GM19324 (cell line): ENCODE measurements around the gene SMARCA4.
"Not testable (repeated sequence)": the region's sequence is repeated elsewhere in the genome, so short reads cannot be mapped to it uniquely, and the experiment has no call there.

Experiments used
- ATAC-seq: cut with Tn5 transposase; IDR thresholded peaks from one replicate; pipeline ENCODE4 v1.9.1; 2021; ENCODE audit warnings: mild to moderate bottlenecking, moderate library complexity; ENCODE audit not compliant: unreplicated experiment, low FRiP score

SMARCA4 gene

DNA sequence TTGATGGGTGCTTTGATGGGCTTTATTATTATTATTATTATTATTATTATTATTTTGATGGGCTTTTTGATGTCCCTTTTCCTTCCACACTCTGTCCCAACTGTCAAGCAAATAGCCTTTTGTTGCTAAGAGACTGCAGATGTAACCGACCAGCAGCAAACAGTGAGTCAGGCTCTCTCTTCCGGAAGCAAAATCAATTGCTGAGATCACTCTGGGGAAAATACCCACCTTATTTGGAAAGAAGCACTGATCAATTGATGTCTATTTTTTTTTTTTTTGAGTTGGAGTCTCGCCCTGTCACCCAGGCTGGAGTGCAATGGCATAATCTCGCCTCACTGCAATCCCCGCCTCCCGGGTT lies 131.3 kb downstream of the SMARCA4 start:
- ATAC-seq, result no peak

- no peak for ATAC-seq
Measured at GRCh38 chr19:11093689-11094238, 132.9 kb downstream of the SMARCA4 start.

DNA sequence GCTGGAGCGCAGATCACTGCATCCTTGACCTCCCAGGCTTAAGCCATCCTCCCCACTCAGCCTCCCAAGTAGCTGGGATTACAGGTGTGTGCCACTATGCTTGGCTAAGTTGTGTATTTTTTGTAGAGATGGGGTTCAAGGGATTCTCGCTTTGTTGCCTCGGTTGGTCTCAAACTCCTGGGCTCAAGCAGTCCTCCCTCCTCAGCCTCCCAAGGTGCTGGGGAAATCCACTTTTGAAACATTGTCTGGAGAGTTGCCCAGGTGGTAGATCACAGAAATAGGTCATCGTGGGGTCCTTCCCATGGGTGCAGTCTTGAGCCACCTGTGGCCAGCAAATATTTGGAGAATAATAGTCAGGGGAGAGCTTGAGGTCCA lies 133.7 kb downstream of the SMARCA4 start:
- no peak for ATAC-seq

DNA sequence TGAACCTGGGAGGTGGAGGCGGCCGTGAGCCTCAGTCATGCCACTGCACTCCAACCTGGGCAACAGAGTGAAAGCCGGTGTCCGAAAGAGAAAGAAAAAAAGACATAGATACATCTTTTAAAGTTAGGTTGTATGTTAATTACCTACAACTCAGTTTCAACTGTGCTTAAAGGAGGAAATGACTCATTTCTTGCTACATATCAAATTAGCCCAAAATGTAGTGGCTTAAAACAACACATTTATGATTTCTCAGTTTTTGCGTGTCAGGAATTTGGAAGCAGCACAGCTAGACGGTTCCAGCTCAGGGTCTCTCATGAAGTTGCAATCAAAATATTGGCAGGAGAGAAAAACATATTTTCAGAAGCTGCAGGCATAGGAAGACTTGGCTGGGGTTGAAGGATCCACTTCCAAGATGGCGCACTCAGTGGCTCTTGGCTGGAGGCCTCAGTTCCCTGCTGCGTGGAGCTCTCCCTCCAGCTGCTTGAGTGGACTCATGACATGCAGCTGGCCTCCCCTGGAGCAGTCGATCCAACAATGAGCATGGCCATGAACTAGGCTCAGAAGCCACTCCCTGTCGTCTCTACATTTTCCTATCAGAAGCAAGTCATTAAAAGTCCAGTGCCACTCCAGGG lies 135.5 kb downstream of the SMARCA4 start:
- peak; percentile 50 for ATAC-seq

GRCh38 chr19:11097367-11097766 lies 136.5 kb downstream of the SMARCA4 start:
- not testable (repeated sequence) for ATAC-seq

GRCh38 chr19:11098327-11098726 lies 137.5 kb downstream of the SMARCA4 start:
- ATAC-seq, result no peak

- ATAC-seq, result no peak
Measured at GRCh38 chr19:11098861-11099260, 138.0 kb downstream of the SMARCA4 start.

DNA sequence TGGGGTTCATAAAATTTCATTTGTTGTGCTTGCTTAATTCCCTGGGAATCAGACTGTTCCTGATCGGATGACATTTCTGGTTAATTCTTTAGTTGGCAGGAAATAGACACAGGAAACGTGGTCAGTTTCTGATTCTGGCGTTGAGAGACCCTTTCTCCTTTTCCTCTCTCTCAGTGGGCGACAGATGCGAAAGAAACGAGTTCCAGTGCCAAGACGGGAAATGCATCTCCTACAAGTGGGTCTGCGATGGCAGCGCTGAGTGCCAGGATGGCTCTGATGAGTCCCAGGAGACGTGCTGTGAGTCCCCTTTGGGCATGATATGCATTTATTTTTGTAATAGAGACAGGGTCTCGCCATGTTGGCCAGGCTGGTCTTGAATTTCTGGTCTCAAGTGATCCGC lies 139.2 kb downstream of the SMARCA4 start:
- ATAC-seq, result no peak

- no peak for ATAC-seq
Measured at GRCh38 chr19:11101057-11101456, 140.2 kb downstream of the SMARCA4 start.

GRCh38 chr19:11102944-11103343 lies 142.1 kb downstream of the SMARCA4 start:
- no peak for ATAC-seq

GRCh38 chr19:11103667-11104066 lies 142.8 kb downstream of the SMARCA4 start:
- ATAC-seq, result not testable (repeated sequence)

GRCh38 chr19:11105014-11105636 lies 144.3 kb downstream of the SMARCA4 start:
- ATAC-seq, result no peak

GRCh38 chr19:11106477-11106876 lies 145.6 kb downstream of the SMARCA4 start:
- no peak for ATAC-seq

- ATAC-seq, result no peak
Measured at GRCh38 chr19:11108746-11109145, 147.9 kb downstream of the SMARCA4 start.

- ATAC-seq, result no peak
Measured at GRCh38 chr19:11111117-11111770, 150.4 kb downstream of the SMARCA4 start.

- ATAC-seq, result no peak
Measured at GRCh38 chr19:11111771-11112144, 150.9 kb downstream of the SMARCA4 start.
